GM12878 (cell line): ENCODE results near the gene ZNF771. TPM values are rescaled to one million over a fixed set of nuclear protein-coding genes. Genes with fewer than 3 reads are reported as not detected.
A peak's percentile ranks its signal among the peaks of the same experiment; 100 is the strongest.
"Not testable (repeated sequence)": the region's sequence is repeated elsewhere in the genome, so short reads cannot be mapped to it uniquely, and the experiment has no call there.

Source experiments
- ATAC-seq: fragments of 200-7000 bp; cut with Tn5 transposase; 3 replicates; pipeline ENCODE4 v1.9.1; 2020; ENCODE audit warnings: mild to moderate bottlenecking, moderate library complexity
- BruUV-seq: library from RNA; stranded (reverse); fragments of 400-500 nt; replicated peaks from 2 replicates; lab custom pipeline; 2021; lab: Mats Ljungman, UMichigan
- CTCF ChIA-PET: fragments of 300-600 bp; sonication (Branson Sonifier 250); formaldehyde crosslinking; extraction: SDS; loops from one replicate; lab custom pipeline; 2021; ENCODE audit warnings: inconsistent platforms; lab: Yijun Ruan, JAX
- POLR2A ChIA-PET: fragments of 350-600 bp; formaldehyde crosslinking; extraction: SDS; loops from one replicate; lab custom pipeline; 2021; ENCODE audit warnings: inconsistent platforms; lab: Charles Lee
- RAD21 ChIA-PET: fragments of 300-600 bp; sonication (Branson Sonifier 250); formaldehyde crosslinking; loops from one replicate; lab custom pipeline; 2023; ENCODE audit warnings: antibody characterized with exemption; ENCODE audit not compliant: unreplicated experiment; lab: Charles Lee
- SMC1A ChIA-PET: fragments of 300-600 bp; sonication (Branson Sonifier 250); formaldehyde crosslinking; loops from one replicate; lab custom pipeline; 2023; ENCODE audit not compliant: unreplicated experiment, uncharacterized antibody; lab: Charles Lee
- DNase-seq: peaks from one replicate; pipeline ENCODE4 v3.0.0-alpha.2; 2011; ENCODE audit warnings: low read depth, low spot score
- FAIRE-seq: peaks from 3 replicates; lab custom pipeline; 2011; peaks lifted over from hg19 to GRCh38; lab: Jason Lieb, UNC
- H2AFZ ChIP-seq: 2 replicates; pipeline ENCODE4 v1.6.0; 2011; ENCODE audit warnings: low read depth, low read length, control low read depth; ENCODE audit not compliant: control insufficient read depth
- H3K27ac ChIP-seq: 2 replicates; pipeline ENCODE4 v1.5.1; 2011; ENCODE audit warnings: control low read depth; ENCODE audit not compliant: control insufficient read depth, insufficient read depth
- H3K27me3 ChIP-seq, 2 experiments: replicated peaks in 1 of 2; 2 replicates each; pipeline versions ENCODE4 v1.6.0 to v1.6.1; 2011; ENCODE audit warnings: low read length in 1 of 2; ENCODE audit not compliant: control insufficient read depth in 2 of 2, insufficient read depth in 2 of 2
- H3K36me3 ChIP-seq, 2 experiments: 2 replicates each; pipeline ENCODE4 v1.5.1; 2011; ENCODE audit warnings: low read length in 1 of 2; ENCODE audit not compliant: control insufficient read depth in 2 of 2, insufficient read depth in 2 of 2
- H3K4me1 ChIP-seq: 2 replicates; pipeline ENCODE4 v1.6.1; 2011; ENCODE audit warnings: mild to moderate bottlenecking, low read length, moderate library complexity, mixed read lengths; ENCODE audit not compliant: control insufficient read depth, insufficient read depth
- H3K4me2 ChIP-seq: 2 replicates; pipeline ENCODE4 v1.6.0; 2011; ENCODE audit warnings: control low read depth; ENCODE audit not compliant: control insufficient read depth, insufficient read depth
- H3K4me3 ChIP-seq: fragments of 200-600 bp; sonication (generic); 2 replicates; pipeline ENCODE4 v1.5.1; 2016
- H3K79me2 ChIP-seq: 2 replicates; pipeline ENCODE4 v1.6.0; 2011; ENCODE audit warnings: low read length; ENCODE audit not compliant: control insufficient read depth, insufficient read depth
- H3K9ac ChIP-seq: 2 replicates; pipeline ENCODE4 v1.8.0; 2011; ENCODE audit warnings: low read length, control low read depth, mixed read lengths; ENCODE audit not compliant: control insufficient read depth, insufficient read depth
- H3K9me3 ChIP-seq: replicated peaks from 3 replicates; pipeline ENCODE4 v1.5.1; 2011; ENCODE audit warnings: mild to moderate bottlenecking, low read length; ENCODE audit not compliant: control insufficient read depth, insufficient read depth
- H4K20me1 ChIP-seq: 2 replicates; pipeline ENCODE4 v1.6.0; 2011; ENCODE audit not compliant: control insufficient read depth, insufficient read depth
- BCL11A ChIP-seq: IDR thresholded peaks from 2 replicates; pipeline ENCODE4 v1.6.1; 2011; ENCODE audit warnings: low read depth, low read length
- MLLT1 ChIP-seq: fragments of 450-650 bp; IDR thresholded peaks from 2 replicates; pipeline ENCODE4 v1.6.1; 2016; ENCODE audit warnings: mild to moderate bottlenecking
- MTA3 ChIP-seq: IDR thresholded peaks from 2 replicates; pipeline ENCODE4 v1.6.1; 2012; ENCODE audit warnings: low read length, inconsistent platforms, borderline replicate concordance
- TCF3 ChIP-seq: IDR thresholded peaks from 2 replicates; pipeline ENCODE4 v1.6.1; 2012; ENCODE audit warnings: low read depth, mild to moderate bottlenecking, low read length, borderline replicate concordance; ENCODE audit not compliant: insufficient read depth
- USF2 ChIP-seq: IDR thresholded peaks from 2 replicates; pipeline ENCODE4 v1.6.1; 2011; ENCODE audit warnings: low read depth, low read length, improper control_type of control experiment, borderline replicate concordance
- ZBTB33 ChIP-seq: fragments of 450-650 bp; IDR thresholded peaks from 2 replicates; pipeline ENCODE4 v1.6.1; 2017; ENCODE audit warnings: mild to moderate bottlenecking
- WGBS: methylation state at CpG from one replicate; pipeline ENCODE4 v1.1.6; 2016; ENCODE audit warnings: low lambda C conversion rate; ENCODE audit not compliant: insufficient replicate concordance, insufficient coverage; ENCODE audit errors: missing lambda C conversion rate; 5-methylcytosine and 5-hydroxymethylcytosine counted together
- in situ Hi-C: fragments of 300-500 bp; cut with MboI; formaldehyde crosslinking; loops from 9 replicates; pipeline ENCODE4 v1.14.3; 2018; ENCODE audit warnings: mixed read lengths
- intact Hi-C: fragments of 100-400 bp; cut with micrococcal nuclease; formaldehyde crosslinking; loops from one replicate; pipeline ENCODE4 v1.14.2; 2022; ENCODE audit not compliant: unreplicated experiment
- polyA plus RNA-seq, 11 experiments: library from polyadenylated mRNA; depleted of rRNA in 4 of 11; unstranded in 6 of 11; stranded (reverse) in 5 of 11; fragments of >200 nt; fragmentation: Nextera tagmentation in 4 of 11; fragmentation: Illumina TruSeq in 1 of 11; extraction: Ambion mirVana in 4 of 11; extraction: Trizol in 1 of 11; gene quantifications; 1 replicate in 1 of 11; 2 replicates in 10 of 11; pipeline versions ENCODE4 v1.2.1 to v1.2.3, GENCODE V29; 2011 to 2016; ENCODE audit warnings: inconsistent platforms in 2 of 11, missing spikeins in 2 of 11, low read depth in 1 of 11
- total RNA-seq, 4 experiments: library from RNA; depleted of rRNA in 3 of 4; stranded (reverse); fragments of >200 nt in 3 of 4; fragmentation: Illumina TruSeq in 1 of 4; extraction: Trizol in 1 of 4; gene quantifications; 2 replicates each; pipeline versions ENCODE4 v1.2.1 to v1.2.3, GENCODE V29; 2013 to 2021

The ZNF771 gene
- total and polyA plus RNA-seq, 10 of the 15 experiments (the other 5 are each of a cell fraction or from before 2014, with no cell fraction given) = 0.98 to 7.6 (median 3.7) TPM

- H3K9ac ChIP-seq, H3K4me2 ChIP-seq, H3K79me2 ChIP-seq, FAIRE-seq, H3K4me3 ChIP-seq, H2AFZ ChIP-seq, intact Hi-C loops, H3K9me3 ChIP-seq, H3K27me3 ChIP-seq, ATAC-seq, H3K36me3 ChIP-seq, H4K20me1 ChIP-seq, DNase-seq, BruUV-seq: not testable (repeated sequence)
- ChIA-PET RAD21 (interaction anchor here (0.6 to 8.5 kb wide), 5 partner anchors 11 to 74 kb away, joined by 3 to 307 read pairs (median 4); partner anchors contain the start of genes DCTPP1, ITGAL and ZNF747), POLR2A (interaction anchor here (0.6 to 10.6 kb wide), 8 partner anchors 11 to 154 kb away, joined by 3 to 367 read pairs (median 4); partner anchors contain the start of genes DCTPP1 and ITGAL), CTCF (interaction anchor here (0.6 to 7.8 kb wide), 5 partner anchors 10 to 398 kb away, joined by 3 to 125 read pairs (median 12); partner anchors contain the start of genes DCTPP1 and ITGAL), SMC1A (interaction anchor here (0.8 to 19.4 kb wide), 7 partner anchors 11 to 90 kb away, joined by 3 to 431 read pairs (median 5); partner anchors contain the start of genes DCTPP1 and ITGAL)
- 0 out of 2 replicates have a peak, but pooled peaks have one; percentile 30 for TF ChIP-seq MLLT1
- Histone ChIP-seq H3K27ac (0 out of 2 replicates have a peak overlapping the region, but pooled peaks have one; percentile 89), H3K4me1 (peaks cover 41% of the 10 kb centered on the region)
- 65% methylated on average over 5 of the region's 5 CpGs for WGBS
- in situ Hi-C loops = loop anchor here (25.0 kb wide), 1 partner anchor 1426 kb away; no protein-coding TSS in a partner anchor
Measured at GRCh38 chr16:30461426-30461825, 54.0 kb downstream of the ZNF771 start.

- DNase-seq = no peak
- H3K27me3 ChIP-seq = no peaks in the 10 kb centered on the region
- no peaks in the 10 kb centered on the region for H3K79me2 ChIP-seq
- H3K9me3 ChIP-seq = no peaks in the 10 kb centered on the region; the same call in 2 of the 3 replicates
- no peak for ATAC-seq
- ChIA-PET RAD21 (no interaction called here), POLR2A (interaction anchor here (0.5 to 1.2 kb wide), 4 partner anchors 9 to 61 kb away, joined by 3 to 6 read pairs (median 3); no protein-coding TSS in a partner anchor), CTCF (interaction anchor here (1.5 kb wide), 1 partner anchor 9 kb away, joined by 4 read pairs; no protein-coding TSS in a partner anchor), SMC1A (no interaction called here)
- H3K36me3 ChIP-seq = no peaks in the 10 kb centered on the region
- no peak overlapping the region for H3K4me2 ChIP-seq
- 81% methylated on average over 7 of the region's 7 CpGs for WGBS
- no TSS peak for BruUV-seq
- no peak overlapping the region for H3K27ac ChIP-seq
- intact Hi-C loops = no loop called here
- in situ Hi-C loops = loop anchor here (25.0 kb wide), 1 partner anchor 1423 kb away; no protein-coding TSS in a partner anchor
- peaks cover 16% of the 10 kb centered on the region for H3K4me1 ChIP-seq
- no peaks in the 10 kb centered on the region for H4K20me1 ChIP-seq
- FAIRE-seq = no peak
- H2AFZ ChIP-seq = no peak overlapping the region
- no peak overlapping the region for H3K9ac ChIP-seq
- H3K4me3 ChIP-seq = no peak overlapping the region
- TF ChIP-seq ZBTB33 (no peak), MTA3 (no peak), BCL11A (no peak), TCF3 (no peak), USF2 (no peak)
Measured at GRCh38 chr16:30464078-30464477, 56.7 kb downstream of the ZNF771 start.
